Fibroblast of the aortic adventitia (primary cell): ENCODE data around the gene LYPD6. TPM values are rescaled to one million over a fixed set of nuclear protein-coding genes. Genes with fewer than 3 reads are reported as not detected.

Source experiments
- DNase-seq: peaks from one replicate; pipeline ENCODE4 v3.0.0-alpha.2; 2010; ENCODE audit warnings: low read depth
- H3K4me3 ChIP-seq: 2 replicates; pipeline ENCODE4 v1.5.1; 2011; ENCODE audit warnings: low read depth, mild to moderate bottlenecking, control low read depth, low read length, moderate library complexity
- total RNA-seq: library from RNA; depleted of rRNA; stranded (reverse); fragments of >200 nt; gene quantifications from 2 replicates; pipeline ENCODE4 v1.2.3, GENCODE V29; 2012; ENCODE audit warnings: low replicate concordance
- TF ChIP-seq, protein P1 (sequence below): IDR thresholded peaks from 2 replicates; pipeline ENCODE4 v1.5.1; 2011; ENCODE audit warnings: mild to moderate bottlenecking, low read length, control low read depth, inconsistent platforms; ENCODE audit not compliant: insufficient read depth

The LYPD6 gene
- total RNA-seq, 1 donor = 0.54 TPM

- no peak for DNase-seq
- TF ChIP-seq, protein P1, sequence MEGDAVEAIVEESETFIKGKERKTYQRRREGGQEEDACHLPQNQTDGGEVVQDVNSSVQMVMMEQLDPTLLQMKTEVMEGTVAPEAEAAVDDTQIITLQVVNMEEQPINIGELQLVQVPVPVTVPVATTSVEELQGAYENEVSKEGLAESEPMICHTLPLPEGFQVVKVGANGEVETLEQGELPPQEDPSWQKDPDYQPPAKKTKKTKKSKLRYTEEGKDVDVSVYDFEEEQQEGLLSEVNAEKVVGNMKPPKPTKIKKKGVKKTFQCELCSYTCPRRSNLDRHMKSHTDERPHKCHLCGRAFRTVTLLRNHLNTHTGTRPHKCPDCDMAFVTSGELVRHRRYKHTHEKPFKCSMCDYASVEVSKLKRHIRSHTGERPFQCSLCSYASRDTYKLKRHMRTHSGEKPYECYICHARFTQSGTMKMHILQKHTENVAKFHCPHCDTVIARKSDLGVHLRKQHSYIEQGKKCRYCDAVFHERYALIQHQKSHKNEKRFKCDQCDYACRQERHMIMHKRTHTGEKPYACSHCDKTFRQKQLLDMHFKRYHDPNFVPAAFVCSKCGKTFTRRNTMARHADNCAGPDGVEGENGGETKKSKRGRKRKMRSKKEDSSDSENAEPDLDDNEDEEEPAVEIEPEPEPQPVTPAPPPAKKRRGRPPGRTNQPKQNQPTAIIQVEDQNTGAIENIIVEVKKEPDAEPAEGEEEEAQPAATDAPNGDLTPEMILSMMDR = no peak
- no peak overlapping the region for H3K4me3 ChIP-seq
Measured at GRCh38 chr2:149342509-149342908, 12.1 kb downstream of the LYPD6 start.

DNA sequence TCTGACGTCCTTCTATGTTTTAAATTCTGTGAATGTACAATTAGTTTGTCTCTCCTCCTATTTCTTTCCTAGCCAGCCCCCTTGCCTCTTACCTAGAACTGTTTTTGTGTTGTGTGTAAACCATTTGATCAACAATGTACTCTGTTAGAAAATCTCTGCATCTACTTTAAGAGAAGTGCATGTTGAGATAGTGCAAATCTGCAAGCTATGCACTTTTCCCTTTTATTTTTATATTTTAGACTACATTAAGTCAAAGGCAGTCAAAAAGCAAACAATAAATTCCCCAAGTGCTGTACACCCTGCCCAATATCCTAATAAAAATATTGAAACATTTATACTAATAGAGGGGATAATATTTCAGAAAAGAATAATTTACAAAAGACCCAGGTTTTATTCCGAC lies 13.7 kb downstream of the LYPD6 start:
- TF ChIP-seq, protein P1 = no peak
- DNase-seq = no peak
- no peak overlapping the region for H3K4me3 ChIP-seq

DNA sequence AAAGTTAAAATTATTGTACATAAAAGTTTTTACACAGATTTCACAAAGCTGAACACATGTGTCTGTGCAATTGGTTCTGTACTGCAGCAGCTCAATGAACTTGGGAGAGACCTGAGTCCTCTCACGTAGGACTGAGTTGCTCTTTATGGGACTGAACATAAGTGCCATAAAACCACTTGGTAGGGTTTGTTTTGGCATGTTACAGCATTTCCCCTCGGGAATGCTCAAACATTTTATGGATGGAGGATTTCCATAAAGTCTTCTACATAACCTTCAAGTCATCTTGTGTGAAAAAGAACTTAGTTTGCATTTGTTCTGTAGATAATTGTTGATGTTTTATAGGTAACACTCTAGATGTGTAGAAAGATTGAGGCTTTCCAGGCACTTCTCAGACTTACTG lies 15.9 kb downstream of the LYPD6 start:
- TF ChIP-seq, protein P1 = no peak
- no peak for DNase-seq
- no peak overlapping the region for H3K4me3 ChIP-seq

DNA sequence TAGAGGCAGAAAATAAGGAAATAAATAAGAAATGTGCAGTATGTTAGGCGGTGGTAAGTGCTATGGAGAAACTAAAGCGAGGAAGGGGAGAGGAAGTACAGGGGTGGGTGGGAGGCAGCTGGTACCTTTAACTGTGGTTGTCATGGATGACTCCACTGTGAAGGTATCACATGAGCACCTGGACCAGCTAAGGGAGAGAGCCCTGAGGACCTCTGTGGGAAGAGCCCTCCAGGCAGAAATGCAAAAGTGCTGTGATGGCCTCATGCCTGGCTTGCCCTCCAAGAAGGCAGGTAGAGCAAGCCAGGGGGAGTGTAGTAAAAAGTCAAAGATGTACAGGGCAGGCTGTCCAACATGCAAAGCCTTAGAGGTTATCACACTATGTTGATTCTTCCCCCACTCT lies 17.9 kb downstream of the LYPD6 start:
- no peak overlapping the region for H3K4me3 ChIP-seq
- TF ChIP-seq, protein P1 = no peak
- DNase-seq = no peak

GRCh38 chr2:149353421-149353820 lies 23.0 kb downstream of the LYPD6 start:
- TF ChIP-seq, protein P1 = no peak
- H3K4me3 ChIP-seq = no peak overlapping the region
- DNase-seq = no peak

GRCh38 chr2:149355716-149356422 lies 25.5 kb downstream of the LYPD6 start:
- TF ChIP-seq, protein P1 = no peak
- DNase-seq = no peak
- no peak overlapping the region for H3K4me3 ChIP-seq

GRCh38 chr2:149357058-149357457 lies 26.7 kb downstream of the LYPD6 start:
- no peak for DNase-seq
- TF ChIP-seq, protein P1 = no peak
- H3K4me3 ChIP-seq = no peak overlapping the region
